ENCODE data around the gene SPATA31C1.

The SPATA31C1 gene

GRCh38 chr9:87876708-87877107 lies 41.1 kb upstream of the SPATA31C1 start:
- no peak for TF ChIP-seq POLR2A (IDR thresholded peaks at IDR 0.05; ENCODE audit: low read depth, low read length)
- TF ChIP-seq PAX5 (IDR thresholded peaks at IDR 0.05; ENCODE audit: insufficient read depth, low read length, severe bottlenecking), result no peak
- TF ChIP-seq SPI1 (IDR thresholded peaks at IDR 0.05; ENCODE audit: low read depth, low read length), result no peak
- TF ChIP-seq POU2F2 (IDR thresholded peaks at IDR 0.05; ENCODE audit: low read depth, low read length), result no peak
- TF ChIP-seq POLR2AphosphoS5 (IDR thresholded peaks at IDR 0.05; ENCODE audit: low read depth, low read length), result no peak
- no peak for TF ChIP-seq TAF1 (IDR thresholded peaks at IDR 0.05; ENCODE audit: low read depth, low read length)
- DNase-seq (ENCODE audit: insufficient read length, low spot score) (no peak), FAIRE-seq (no peak)

GRCh38 chr9:87878989-87879511 lies 38.7 kb upstream of the SPATA31C1 start:
- FAIRE-seq (no peak), DNase-seq (ENCODE audit: insufficient read length, low spot score) (no peak)
- TF ChIP-seq POLR2A (IDR thresholded peaks at IDR 0.05; ENCODE audit: low read depth, low read length), result no peak
- TF ChIP-seq TAF1 (IDR thresholded peaks at IDR 0.05; ENCODE audit: low read depth, low read length), result no peak
- TF ChIP-seq POLR2AphosphoS5 (IDR thresholded peaks at IDR 0.05; ENCODE audit: low read depth, low read length), result no peak
- no peak for TF ChIP-seq POU2F2 (IDR thresholded peaks at IDR 0.05; ENCODE audit: low read depth, low read length)
- no peak for TF ChIP-seq PAX5 (IDR thresholded peaks at IDR 0.05; ENCODE audit: insufficient read depth, low read length, severe bottlenecking)
- TF ChIP-seq SPI1 (IDR thresholded peaks at IDR 0.05; ENCODE audit: low read depth, low read length), result no peak

- DNase-seq (ENCODE audit: insufficient read length, low spot score) (no peak), FAIRE-seq (no peak)
- TF ChIP-seq TAF1 (IDR thresholded peaks at IDR 0.05; ENCODE audit: low read depth, low read length), result no peak
- TF ChIP-seq PAX5 (IDR thresholded peaks at IDR 0.05; ENCODE audit: insufficient read depth, low read length, severe bottlenecking), result no peak
- TF ChIP-seq POLR2A (IDR thresholded peaks at IDR 0.05; ENCODE audit: low read depth, low read length), result no peak
- no peak for TF ChIP-seq POU2F2 (IDR thresholded peaks at IDR 0.05; ENCODE audit: low read depth, low read length)
- TF ChIP-seq POLR2AphosphoS5 (IDR thresholded peaks at IDR 0.05; ENCODE audit: low read depth, low read length), result no peak
- no peak for TF ChIP-seq SPI1 (IDR thresholded peaks at IDR 0.05; ENCODE audit: low read depth, low read length)
Observed at GRCh38 chr9:87880116-87880515, 37.6 kb upstream of the SPATA31C1 start.

GRCh38 chr9:87880683-87881082 lies 37.1 kb upstream of the SPATA31C1 start:
- DNase-seq (ENCODE audit: insufficient read length, low spot score) (no peak), FAIRE-seq (no peak)
- TF ChIP-seq TAF1 (IDR thresholded peaks at IDR 0.05; ENCODE audit: low read depth, low read length) (no peak), POLR2A (IDR thresholded peaks at IDR 0.05; ENCODE audit: low read depth, low read length) (no peak), SPI1 (IDR thresholded peaks at IDR 0.05; ENCODE audit: low read depth, low read length) (no peak), POU2F2 (IDR thresholded peaks at IDR 0.05; ENCODE audit: low read depth, low read length) (no peak), POLR2AphosphoS5 (IDR thresholded peaks at IDR 0.05; ENCODE audit: low read depth, low read length) (no peak), PAX5 (IDR thresholded peaks at IDR 0.05; ENCODE audit: insufficient read depth, low read length, severe bottlenecking) (no peak)

GRCh38 chr9:87882627-87883026 lies 35.1 kb upstream of the SPATA31C1 start, which contains the start of gene SPATA31E1:
Gene SPATA31E1 (plus strand): TSS chr9:87882877. CDS start chr9:87882892, 15 bp downstream.
- TF ChIP-seq POU2F2 (IDR thresholded peaks at IDR 0.05; ENCODE audit: low read depth, low read length), result no peak
- no peak for TF ChIP-seq SPI1 (IDR thresholded peaks at IDR 0.05; ENCODE audit: low read depth, low read length)
- TF ChIP-seq TAF1 (IDR thresholded peaks at IDR 0.05; ENCODE audit: low read depth, low read length), result no peak
- TF ChIP-seq PAX5 (IDR thresholded peaks at IDR 0.05; ENCODE audit: insufficient read depth, low read length, severe bottlenecking), result no peak
- no peak for TF ChIP-seq POLR2A (IDR thresholded peaks at IDR 0.05; ENCODE audit: low read depth, low read length)
- TF ChIP-seq POLR2AphosphoS5 (IDR thresholded peaks at IDR 0.05; ENCODE audit: low read depth, low read length), result no peak
- no peak for DNase-seq (ENCODE audit: insufficient read length, low spot score)
- no peak for FAIRE-seq

- DNase-seq (ENCODE audit: insufficient read length, low spot score), result no peak
- no peak for FAIRE-seq
- TF ChIP-seq POLR2AphosphoS5 (IDR thresholded peaks at IDR 0.05; ENCODE audit: low read depth, low read length) (no peak), SPI1 (IDR thresholded peaks at IDR 0.05; ENCODE audit: low read depth, low read length) (no peak), POU2F2 (IDR thresholded peaks at IDR 0.05; ENCODE audit: low read depth, low read length) (no peak), POLR2A (IDR thresholded peaks at IDR 0.05; ENCODE audit: low read depth, low read length) (no peak)
Observed at GRCh38 chr9:87883274-87883673, 34.5 kb upstream of the SPATA31C1 start.

- FAIRE-seq, result no peak
- TF ChIP-seq POLR2A (IDR thresholded peaks at IDR 0.05; ENCODE audit: low read depth, low read length), result no peak
- TF ChIP-seq TAF1 (IDR thresholded peaks at IDR 0.05; ENCODE audit: low read depth, low read length), result no peak
- no peak for TF ChIP-seq PAX5 (IDR thresholded peaks at IDR 0.05; ENCODE audit: insufficient read depth, low read length, severe bottlenecking)
- TF ChIP-seq POU2F2 (IDR thresholded peaks at IDR 0.05; ENCODE audit: low read depth, low read length), result no peak
- TF ChIP-seq POLR2AphosphoS5 (IDR thresholded peaks at IDR 0.05; ENCODE audit: low read depth, low read length), result no peak
- TF ChIP-seq SPI1 (IDR thresholded peaks at IDR 0.05; ENCODE audit: low read depth, low read length), result no peak
- DNase-seq (ENCODE audit: insufficient read length, low spot score), result no peak
Observed at GRCh38 chr9:87883990-87884389, 33.8 kb upstream of the SPATA31C1 start.

GRCh38 chr9:87884578-87885459 lies 32.9 kb upstream of the SPATA31C1 start:
- FAIRE-seq (no peak), DNase-seq (ENCODE audit: insufficient read length, low spot score) (no peak)
- TF ChIP-seq TAF1 (IDR thresholded peaks at IDR 0.05; ENCODE audit: low read depth, low read length) (no peak), POLR2A (IDR thresholded peaks at IDR 0.05; ENCODE audit: low read depth, low read length) (no peak), PAX5 (IDR thresholded peaks at IDR 0.05; ENCODE audit: insufficient read depth, low read length, severe bottlenecking) (no peak), POLR2AphosphoS5 (IDR thresholded peaks at IDR 0.05; ENCODE audit: low read depth, low read length) (no peak), SPI1 (IDR thresholded peaks at IDR 0.05; ENCODE audit: low read depth, low read length) (no peak), POU2F2 (IDR thresholded peaks at IDR 0.05; ENCODE audit: low read depth, low read length) (no peak)

- no peak for TF ChIP-seq SPI1 (IDR thresholded peaks at IDR 0.05; ENCODE audit: low read depth, low read length)
- no peak for TF ChIP-seq POLR2A (IDR thresholded peaks at IDR 0.05; ENCODE audit: low read depth, low read length)
- no peak for TF ChIP-seq POLR2AphosphoS5 (IDR thresholded peaks at IDR 0.05; ENCODE audit: low read depth, low read length)
- TF ChIP-seq POU2F2 (IDR thresholded peaks at IDR 0.05; ENCODE audit: low read depth, low read length), result no peak
- TF ChIP-seq PAX5 (IDR thresholded peaks at IDR 0.05; ENCODE audit: insufficient read depth, low read length, severe bottlenecking), result no peak
- no peak for TF ChIP-seq TAF1 (IDR thresholded peaks at IDR 0.05; ENCODE audit: low read depth, low read length)
- FAIRE-seq (no peak), DNase-seq (ENCODE audit: insufficient read length, low spot score) (no peak)
Observed at GRCh38 chr9:87885484-87886189, 32.1 kb upstream of the SPATA31C1 start.
